Stimulated activated CD4-positive, alpha-beta T cell treated with anti-CD3 and anti-CD28 coated beads, Interleukin-12 subunit alpha, Interleukin-12 subunit beta, amount 100 ng/mL, for 24 hours (primary cell): ENCODE results near the gene PLK2.

Experiments
- DNase-seq, 2 experiments: peaks; one replicate each; pipeline ENCODE4 v3.0.0-alpha.2; 2020; ENCODE audit warnings: low read depth in 2 of 2

Gene PLK2

DNA sequence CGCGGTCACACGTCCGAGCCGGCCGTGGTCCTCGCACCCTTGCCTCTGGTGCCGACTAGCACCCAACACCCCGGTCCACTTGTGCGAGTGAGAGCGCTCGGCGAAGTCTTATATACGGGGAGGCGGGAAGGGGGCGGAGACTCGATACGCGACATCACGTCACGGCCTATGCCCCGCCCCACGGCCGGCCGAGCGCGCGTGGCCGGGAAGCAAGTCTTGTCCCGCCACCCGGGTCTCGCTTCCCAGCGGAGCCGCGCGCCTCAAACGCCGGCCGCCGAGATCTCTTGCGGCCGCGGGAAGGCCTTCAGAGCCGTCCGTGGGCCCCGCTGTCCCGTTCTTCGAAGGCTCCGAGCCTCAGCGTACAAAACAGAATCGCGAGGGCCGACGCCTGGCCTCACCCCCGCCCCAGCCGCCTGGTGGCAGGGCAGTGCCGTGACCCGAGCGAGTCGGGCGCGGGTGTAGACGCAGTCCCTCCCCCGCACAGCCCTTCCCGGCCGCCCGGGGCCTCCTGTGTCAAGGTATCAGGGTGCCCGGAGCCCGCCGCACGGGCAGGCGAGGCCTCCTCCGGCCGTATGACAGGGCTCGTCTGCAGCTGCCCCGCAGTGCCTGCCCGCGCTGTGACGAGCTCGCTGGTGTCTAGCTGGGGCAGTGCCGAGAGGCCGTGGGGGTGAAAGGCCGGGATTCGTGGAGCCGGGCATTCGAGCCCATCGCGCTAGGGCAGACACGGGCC lies at the start of gene PLK2:
Gene PLK2 (minus strand): TSS at position 85 of the 730 bp plus-strand sequence. CDS start 127 bp downstream, outside the sequence.
- peak; percentile 78 to 80 for DNase-seq

GRCh38 chr5:58507715-58508114 lies 47.8 kb upstream of the PLK2 start:
- no peak for DNase-seq

DNA sequence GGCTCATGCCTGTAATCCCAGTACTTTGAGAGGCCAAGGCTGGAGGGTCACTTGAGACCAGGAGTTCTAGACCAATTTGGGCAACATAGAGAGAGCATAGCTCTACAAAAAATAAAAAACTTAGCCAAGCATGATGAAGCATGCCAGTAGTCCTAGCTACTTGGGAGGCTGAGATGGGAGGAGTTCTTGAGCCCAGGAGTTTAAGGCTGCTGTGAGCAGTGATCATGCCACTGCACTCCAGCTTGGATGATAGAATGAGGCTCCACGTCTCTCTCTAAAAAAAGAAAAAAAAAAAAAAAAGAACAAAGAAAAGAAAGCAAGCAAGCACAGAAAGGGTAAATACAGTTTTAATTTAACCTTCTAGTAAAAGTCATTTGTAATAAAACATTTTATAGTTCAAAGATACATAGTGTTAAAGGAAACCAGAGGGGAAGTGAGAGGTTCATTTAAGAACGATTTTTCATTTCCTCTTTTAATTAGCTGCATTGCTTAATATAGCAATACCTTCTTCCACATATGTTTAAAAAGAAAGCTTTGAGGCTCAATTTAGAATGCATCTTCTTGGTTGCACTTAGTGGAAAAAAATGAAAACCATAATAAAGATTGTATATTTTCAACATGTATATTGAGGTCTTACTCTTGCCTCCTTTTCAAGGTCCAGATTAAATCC lies 46.2 kb upstream of the PLK2 start:
- DNase-seq, result no peak

GRCh38 chr5:58505502-58505901 lies 45.6 kb upstream of the PLK2 start:
- no peak for DNase-seq

DNA sequence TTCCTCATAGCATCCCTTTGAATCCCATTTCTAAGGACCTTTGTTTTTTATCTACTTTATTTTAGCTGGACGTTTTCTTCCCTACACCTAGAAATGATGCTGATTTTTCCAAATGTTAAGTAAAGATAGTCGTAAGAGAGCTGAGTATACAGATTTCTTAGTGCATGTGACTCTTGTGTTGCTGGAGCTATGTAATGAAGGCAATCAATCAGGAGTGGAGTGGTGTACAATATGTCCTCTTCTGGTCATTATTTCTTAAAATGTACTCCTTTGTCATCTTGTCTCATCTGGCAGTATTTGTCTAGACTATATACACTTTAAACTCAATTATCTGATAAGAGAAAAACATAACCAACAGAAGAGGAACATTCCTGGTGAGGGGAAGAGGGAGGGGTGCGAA lies 44.9 kb upstream of the PLK2 start:
- DNase-seq, result no peak

DNA sequence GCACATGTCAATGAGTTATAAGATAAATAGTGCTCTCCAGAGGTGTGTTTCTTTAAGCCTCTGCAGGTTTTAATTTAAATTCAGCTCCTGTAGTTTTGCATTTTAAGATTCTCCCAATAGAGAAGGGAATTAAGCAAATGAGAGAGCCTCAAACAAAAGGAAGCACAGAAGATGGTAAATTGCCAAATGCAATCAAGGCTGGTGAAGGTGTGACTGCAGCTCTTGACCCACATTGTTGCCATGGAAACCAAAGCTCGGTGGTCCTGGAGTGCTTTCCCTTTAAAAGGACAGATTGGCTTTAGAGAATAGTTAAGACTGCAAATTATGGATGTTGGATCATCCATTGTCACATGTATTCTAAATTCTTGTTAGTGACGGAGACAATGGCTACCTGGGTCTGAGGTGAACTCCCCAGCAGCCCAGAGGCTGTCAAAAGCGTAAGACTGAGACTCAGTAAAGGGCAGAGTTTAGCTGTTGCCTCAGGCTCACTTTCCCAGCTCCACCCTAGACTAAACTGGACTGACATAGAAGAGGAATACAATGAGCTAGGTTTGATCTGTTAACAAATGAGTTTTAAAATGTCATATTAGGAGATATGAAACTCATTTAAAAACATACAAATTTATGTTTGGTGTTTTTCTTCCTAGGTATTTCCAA lies 43.6 kb upstream of the PLK2 start:
- DNase-seq, result no peak

DNA sequence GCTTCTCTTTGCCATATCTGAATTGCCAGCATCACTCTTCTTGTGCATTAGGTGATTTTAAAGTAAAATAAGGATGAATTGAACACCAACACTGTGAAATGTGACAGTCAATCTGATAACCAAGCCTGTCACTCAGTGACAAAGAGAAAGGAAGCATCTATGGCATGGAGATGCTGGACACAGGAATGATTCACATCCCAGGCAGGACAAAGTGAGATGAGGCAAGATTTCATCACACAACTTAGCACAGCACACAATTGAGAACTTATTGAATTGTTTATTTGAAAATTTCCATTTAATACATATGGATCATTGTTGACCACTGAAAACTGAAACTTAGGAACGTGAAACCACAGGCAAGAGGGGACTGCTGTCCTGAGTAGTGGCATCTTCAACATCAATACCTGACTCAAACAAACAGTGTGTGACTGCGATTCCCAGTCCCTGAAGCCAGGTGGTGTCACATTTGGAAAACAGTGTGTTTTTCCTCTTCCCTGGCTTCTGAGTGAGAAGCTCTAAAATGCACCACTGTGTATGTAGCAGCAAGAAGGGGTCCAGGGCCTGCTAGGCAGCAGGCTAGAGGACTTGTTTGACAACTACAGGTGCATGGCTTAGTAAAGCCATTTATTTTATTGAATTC lies 42.0 kb upstream of the PLK2 start:
- no peak for DNase-seq

DNA sequence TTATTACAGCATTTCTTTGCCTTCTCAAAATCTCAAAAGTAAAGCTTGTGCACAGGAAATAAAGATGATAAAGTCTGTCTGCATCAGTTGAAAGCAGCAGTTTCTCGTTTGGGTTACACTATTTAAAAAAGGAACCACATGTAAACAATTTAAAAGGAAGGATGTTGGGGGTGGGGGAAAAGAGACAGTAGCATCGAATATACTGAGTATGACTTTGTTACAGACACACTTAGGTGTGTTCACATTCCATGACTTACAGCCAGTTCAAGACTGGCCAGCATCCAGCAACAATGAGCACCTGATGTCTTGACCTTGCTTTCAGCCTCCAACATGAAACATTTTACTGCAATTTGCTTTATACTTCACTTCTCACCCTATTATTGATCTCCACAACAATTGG lies 40.1 kb upstream of the PLK2 start:
- no peak for DNase-seq

DNA sequence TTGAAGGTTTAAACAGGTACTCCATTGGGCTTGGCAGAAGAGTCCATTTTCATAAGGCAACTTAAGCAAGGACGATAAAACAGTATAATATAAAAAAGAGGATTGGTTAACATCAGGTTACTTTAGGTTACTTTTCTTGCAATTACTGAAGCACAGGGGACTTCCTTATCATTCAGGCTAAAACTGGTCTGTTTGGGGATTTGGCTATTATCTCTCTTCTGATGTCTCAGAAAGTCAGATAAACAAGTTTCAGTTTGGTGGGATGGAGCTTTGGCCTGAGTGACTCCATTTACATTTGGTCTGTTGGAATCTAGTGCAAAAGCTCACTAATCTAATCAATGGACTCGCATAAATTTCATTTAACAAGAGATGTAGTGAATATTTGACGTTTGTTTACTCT lies 39.3 kb upstream of the PLK2 start:
- no peak for DNase-seq

- DNase-seq, result no peak
Observed at GRCh38 chr5:58498340-58498942, 38.6 kb upstream of the PLK2 start.

DNA sequence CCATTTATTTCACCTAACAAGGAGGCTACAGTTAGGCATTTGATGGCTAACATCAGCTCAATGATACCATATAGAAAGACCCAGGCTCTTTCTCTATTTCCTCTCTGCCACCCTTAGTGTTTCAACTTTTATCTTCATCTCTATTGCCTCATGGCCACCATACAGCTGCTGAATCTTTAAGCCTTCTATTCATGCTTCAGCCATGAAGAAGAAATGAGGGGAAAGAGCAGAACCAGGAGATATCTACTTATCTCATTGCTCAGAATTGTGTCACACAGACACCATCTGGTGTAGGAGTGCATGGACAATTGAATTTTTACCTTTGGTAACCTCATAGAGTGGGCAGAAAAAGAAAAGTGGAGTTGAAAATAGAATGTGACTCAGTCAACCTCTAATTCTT lies 38.0 kb upstream of the PLK2 start:
- DNase-seq, result no peak

DNA sequence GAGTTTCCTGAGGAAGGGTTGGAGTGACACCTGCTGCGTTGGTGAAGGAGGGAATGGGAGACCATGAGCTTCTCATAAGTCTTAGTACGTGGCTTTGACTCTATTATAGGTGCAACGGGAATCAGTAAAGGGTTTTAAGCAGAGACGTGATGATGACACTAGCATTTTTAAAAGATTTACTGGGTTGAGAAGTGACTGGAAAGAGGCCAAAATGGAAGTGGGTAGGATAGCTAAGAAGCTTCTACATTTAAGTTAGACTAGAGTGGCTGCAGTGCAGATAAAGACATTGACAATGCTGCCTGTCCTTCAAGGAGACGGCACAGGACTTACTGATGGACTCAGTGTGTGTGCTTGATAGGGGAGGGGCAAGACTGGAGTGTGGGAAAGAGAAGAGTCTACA lies 37.5 kb upstream of the PLK2 start:
- no peak for DNase-seq

- no peak for DNase-seq
Observed at GRCh38 chr5:58496488-58496887, 36.6 kb upstream of the PLK2 start.

DNA sequence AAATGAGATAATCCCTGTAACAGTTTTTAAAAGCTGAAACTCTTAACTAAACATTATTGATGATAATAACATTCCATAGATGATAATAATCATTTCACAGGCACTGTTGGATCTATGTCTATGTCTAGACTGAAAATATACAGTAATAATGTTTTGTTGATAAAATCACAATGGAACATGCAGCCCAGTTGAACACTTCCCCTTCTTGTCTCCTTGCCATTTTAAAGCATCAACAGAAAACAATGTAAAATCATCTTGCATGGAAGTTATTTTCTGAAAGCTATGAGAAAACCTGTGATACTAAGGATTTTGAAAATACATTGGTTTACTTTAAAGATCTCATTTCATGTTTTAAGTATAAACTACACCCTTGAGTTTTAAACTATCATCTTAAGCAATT lies 33.3 kb upstream of the PLK2 start:
- no peak for DNase-seq

GRCh38 chr5:58491216-58491892 lies 31.5 kb upstream of the PLK2 start, which contains the start of gene GAPT:
Gene GAPT (plus strand): TSS chr5:58491435. CDS start chr5:58494537, 3,102 bp downstream.
- no peak for DNase-seq

GRCh38 chr5:58490402-58491050 lies 30.6 kb upstream of the PLK2 start:
- DNase-seq, result no peak

DNA sequence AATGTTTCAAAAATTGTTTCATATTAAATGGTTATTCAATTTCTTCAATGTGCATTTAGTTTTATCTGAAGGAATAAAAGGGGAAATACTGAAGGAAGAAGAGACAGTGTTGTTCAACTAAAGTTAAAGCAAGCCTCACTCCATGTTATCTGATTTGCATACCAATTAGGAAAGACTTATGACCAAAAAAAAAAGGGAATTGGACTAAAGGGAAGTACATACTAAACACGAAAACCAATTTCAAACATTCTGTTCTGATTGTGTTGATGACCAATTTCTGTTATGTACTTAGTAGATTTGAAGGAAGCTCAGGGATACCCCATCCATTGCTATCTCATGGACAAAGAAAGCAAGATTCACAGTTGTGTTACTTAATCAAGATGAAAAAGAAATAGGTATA lies 26.4 kb upstream of the PLK2 start:
- DNase-seq, result no peak

DNA sequence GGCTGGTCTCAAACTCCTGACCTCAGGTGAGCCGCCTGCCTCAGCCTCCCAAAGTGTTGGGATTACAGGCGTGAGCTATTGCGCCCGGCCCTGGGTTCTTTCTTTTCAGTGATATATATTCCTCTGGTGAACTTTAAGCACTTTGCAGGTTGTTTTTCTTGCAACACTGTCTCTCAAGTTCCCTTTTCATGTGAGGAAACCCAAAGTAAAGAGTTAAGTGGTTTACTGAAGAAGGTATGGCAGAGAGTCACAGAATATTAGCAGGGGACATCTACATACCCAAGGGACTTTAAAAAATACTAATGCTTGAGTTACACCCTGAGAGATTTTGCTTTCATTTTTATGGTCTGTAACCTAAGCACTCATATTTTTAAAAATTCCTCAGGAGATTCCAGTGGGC lies 24.6 kb upstream of the PLK2 start:
- DNase-seq, result no peak

DNA sequence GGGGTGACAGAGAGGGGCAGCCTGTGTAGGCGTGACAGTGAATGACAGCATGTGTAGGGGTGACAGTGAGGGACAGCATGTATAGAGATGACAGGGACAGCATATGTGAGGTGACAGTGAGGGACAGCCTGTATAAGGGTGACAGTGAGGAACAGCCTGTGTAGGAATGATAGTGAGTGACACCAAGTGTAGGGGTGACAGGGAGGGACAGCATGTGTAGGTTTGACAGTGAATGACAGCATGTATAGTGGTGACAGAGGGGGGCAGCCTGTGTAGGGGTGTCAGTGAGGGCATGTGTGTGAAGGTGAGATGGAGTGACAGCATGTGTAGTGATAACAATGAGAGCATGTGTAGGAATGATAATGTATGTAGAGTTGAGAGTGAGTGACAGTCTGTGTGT lies 22.6 kb upstream of the PLK2 start:
- DNase-seq, result no peak

DNA sequence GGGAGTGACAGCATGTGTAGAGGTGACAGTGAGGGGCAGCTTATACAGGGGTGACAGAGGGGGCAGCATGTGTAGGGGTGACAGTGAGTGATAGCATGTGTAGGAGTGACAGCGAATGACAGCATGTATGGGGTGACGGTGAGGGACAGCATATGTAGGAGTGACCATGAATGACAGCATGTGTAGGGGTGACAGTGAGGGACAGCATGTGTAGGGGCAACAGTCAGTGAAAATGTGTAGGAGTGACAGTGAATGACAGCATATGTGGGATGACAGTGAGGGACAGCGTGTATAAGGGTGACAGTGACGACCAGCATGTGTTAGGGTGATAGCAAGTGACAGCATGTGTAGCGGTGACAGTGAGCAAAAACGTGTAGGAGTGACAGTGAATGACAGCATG lies 21.9 kb upstream of the PLK2 start:
- DNase-seq, result no peak

GRCh38 chr5:58481066-58481676 lies 21.3 kb upstream of the PLK2 start:
- no peak for DNase-seq
